Body of pancreas (tissue), 4 donors: Measurements from ENCODE around the gene TPD52L1. TPM values are rescaled to one million over a fixed set of nuclear protein-coding genes. Genes with fewer than 3 reads are reported as not detected.

ENCODE experiments used
- ATAC-seq: fragments of 150-250 bp; one replicate; pipeline ENCODE4 v1.9.1; 2016
- DNase-seq, 4 donors: peaks; one replicate each; pipeline ENCODE4 v3.0.0-alpha.2; 2019
- H3K27ac ChIP-seq, 4 donors: fragments of 200-600 bp; sonication (generic); 1 replicate in 3 of 4; 2 replicates in 1 of 4; pipeline versions ENCODE4 v1.5.1 to v1.6.1; 2016 to 2019; ENCODE audit warnings: mild to moderate bottlenecking in 1 of 4, mixed read lengths in 1 of 4, moderate library complexity in 1 of 4
- H3K27me3 ChIP-seq, 2 donors: fragments of 200-600 bp; sonication (generic); one replicate each; pipeline ENCODE4 v1.6.0; 2016; ENCODE audit warnings: mild to moderate bottlenecking in 1 of 2
- H3K36me3 ChIP-seq, 2 donors: fragments of 200-600 bp; sonication (generic); replicated peaks in 1 of 2; 2 replicates each; pipeline ENCODE4 v1.5.1; 2016; ENCODE audit warnings: low read depth in 2 of 2; ENCODE audit not compliant: insufficient read depth in 1 of 2
- H3K4me1 ChIP-seq: fragments of 200-600 bp; sonication (generic); one replicate; pipeline ENCODE4 v1.6.0; 2016
- H3K4me3 ChIP-seq, 2 donors: fragments of 200-600 bp; sonication (generic); 1 replicate in 1 of 2; 2 replicates in 1 of 2; pipeline ENCODE4 v1.5.1; 2016 to 2019
- H3K9me3 ChIP-seq, 3 donors: fragments of 200-600 bp; sonication (generic); 1 replicate in 2 of 3; 2 replicates in 1 of 3; pipeline ENCODE4 v1.5.1; 2016
- CTCF ChIP-seq, 7 experiments: fragments of 450-650 bp in 4 of 7; fragments of 200-600 bp in 3 of 7; sonication (generic) in 3 of 7; IDR thresholded peaks; one replicate each; pipeline ENCODE4 v1.5.1; 2016 to 2019; ENCODE audit warnings: antibody characterized with exemption in 7 of 7
- POLR2A ChIP-seq, 3 donors: fragments of 450-650 bp; IDR thresholded peaks; one replicate each; pipeline ENCODE4 v1.6.1; 2016; ENCODE audit warnings: antibody characterized with exemption in 3 of 3, mild to moderate bottlenecking in 2 of 3
- WGBS, 2 donors: methylation state at CpG; one replicate each; pipeline ENCODE4 v1.1.5; 2017; 5-methylcytosine and 5-hydroxymethylcytosine counted together
- intact Hi-C: fragments of 100-400 bp; cut with DNase I; formaldehyde crosslinking; loops from one replicate; pipeline ENCODE4 v1.15.1; 2023
- total RNA-seq, 2 donors: library from RNA; depleted of rRNA; stranded (reverse); fragments of >200 nt; gene quantifications; one replicate each; pipeline ENCODE4 v1.1.0, GENCODE V29; 2016

The TPD52L1 gene
- total RNA-seq, 2 donors from 2014 or later: 33.3 to 101 TPM

DNA sequence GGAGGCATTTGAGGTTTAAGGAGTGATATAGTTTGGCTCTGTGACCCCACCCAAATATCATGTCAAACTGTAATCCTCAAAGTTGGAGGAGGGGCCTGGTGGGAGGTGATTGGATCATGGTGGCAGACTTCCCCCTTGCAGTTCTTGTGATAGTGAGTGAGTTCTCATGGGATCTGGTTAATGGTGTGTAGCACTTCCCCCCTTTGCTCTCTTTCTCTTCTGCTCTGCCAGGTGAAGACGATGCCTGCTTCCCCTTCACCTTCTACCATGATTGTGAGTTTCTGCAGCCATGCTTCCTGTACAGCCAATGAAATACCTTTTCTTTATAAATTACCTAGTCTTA lies 149.9 kb downstream of the TPD52L1 start:
- intact Hi-C loops: loop anchor here (10.0 kb wide), 1 partner anchor 149 kb away; the partner anchor contains the start of gene TPD52L1
- no peaks in the 10 kb centered on the region for H3K27me3 ChIP-seq
- TF ChIP-seq POLR2A (IDR thresholded peaks at IDR 0.05) (no peak), CTCF (IDR thresholded peaks at IDR 0.05) (no peak)
- H3K27ac ChIP-seq: no peak overlapping the region
- no peaks in the 10 kb centered on the region for H3K36me3 ChIP-seq
- no peak overlapping the region for H3K4me3 ChIP-seq
- no peak for DNase-seq
- ATAC-seq: no peak
- 84 to 93% methylated on average over 1 of the region's 1 CpG for WGBS, 2 donors
- no peaks in the 10 kb centered on the region for H3K9me3 ChIP-seq
- peaks cover 12% of the 10 kb centered on the region for H3K4me1 ChIP-seq

DNA sequence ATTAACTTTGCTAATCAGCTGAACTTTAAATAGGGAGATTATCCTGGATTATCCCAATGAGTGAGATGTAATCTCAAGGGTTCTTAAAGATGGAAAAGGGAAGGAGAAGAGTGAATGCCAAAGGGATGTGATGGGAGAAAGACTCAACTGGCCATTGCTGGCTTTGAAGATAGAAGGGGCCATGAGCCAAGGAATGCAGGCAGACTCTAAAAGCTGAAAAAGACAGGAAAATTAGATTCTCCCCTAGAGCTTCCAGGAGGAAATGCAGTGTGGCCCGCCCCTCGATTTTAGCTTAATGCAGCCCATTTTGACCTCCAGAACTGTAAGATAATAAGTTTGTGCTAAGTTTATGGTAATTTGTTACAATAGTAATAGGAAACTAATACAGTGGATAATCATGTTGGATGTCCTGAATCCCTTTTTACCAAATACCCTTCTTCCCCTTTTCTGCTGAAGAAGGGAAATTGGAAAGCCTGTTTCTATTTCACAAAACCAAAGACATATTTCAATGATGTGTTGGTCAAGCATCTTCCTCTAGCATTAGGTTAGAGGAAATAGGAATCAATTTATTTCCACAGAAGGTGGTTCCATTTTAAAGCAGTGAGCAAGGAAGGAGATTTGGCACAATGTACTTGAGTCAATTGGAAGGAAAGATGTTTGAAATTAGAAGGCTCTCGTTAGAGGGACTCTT lies 151.5 kb downstream of the TPD52L1 start:
- Histone ChIP-seq H3K4me1 (peaks cover 9% of the 10 kb centered on the region), H3K27me3 (no peaks in the 10 kb centered on the region), H3K27ac (no peak overlapping the region), H3K9me3 (no peaks in the 10 kb centered on the region), H3K4me3 (no peak overlapping the region), H3K36me3 (no peaks in the 10 kb centered on the region)
- intact Hi-C loops: loop anchor here (10.0 kb wide), 1 partner anchor 150 kb away; the partner anchor contains the start of gene TPD52L1
- TF ChIP-seq POLR2A (IDR thresholded peaks at IDR 0.05) (no peak), CTCF (IDR thresholded peaks at IDR 0.05) (no peak)
- 89% methylated on average over 3 of the region's 3 CpGs for WGBS, 2 donors
- ATAC-seq (no peak), DNase-seq (no peak)

- ATAC-seq (no peak), DNase-seq (no peak)
- Histone ChIP-seq H3K4me3 (no peak overlapping the region), H3K27ac (no peak overlapping the region), H3K4me1 (no peaks in the 10 kb centered on the region), H3K27me3 (no peaks in the 10 kb centered on the region), H3K9me3 (no peaks in the 10 kb centered on the region), H3K36me3 (no peaks in the 10 kb centered on the region)
- TF ChIP-seq POLR2A (IDR thresholded peaks at IDR 0.05) (no peak), CTCF (IDR thresholded peaks at IDR 0.05) (no peak)
- WGBS, 2 donors: 66 to 80% methylated on average over 3 of the region's 3 CpGs
- intact Hi-C loops: loop anchor here (10.0 kb wide), 1 partner anchor 152 kb away; the partner anchor contains the start of gene TPD52L1
These were observed 153.2 kb downstream of the TPD52L1 start for GRCh38 chr6:125306756-125307149.

GRCh38 chr6:125307150-125307838 lies 153.7 kb downstream of the TPD52L1 start:
- Histone ChIP-seq H3K27ac (no peak overlapping the region), H3K4me3 (no peak overlapping the region), H3K36me3 (no peaks in the 10 kb centered on the region), H3K4me1 (no peaks in the 10 kb centered on the region), H3K27me3 (no peaks in the 10 kb centered on the region), H3K9me3 (no peaks in the 10 kb centered on the region)
- intact Hi-C loops: loop anchor here (10.0 kb wide), 1 partner anchor 152 kb away; the partner anchor contains the start of gene TPD52L1
- 68 to 71% methylated on average over 6 of the region's 6 CpGs for WGBS, 2 donors
- TF ChIP-seq CTCF (IDR thresholded peaks at IDR 0.05) (no peak), POLR2A (IDR thresholded peaks at IDR 0.05) (no peak)
- DNase-seq: no peak
- ATAC-seq: no peak
